NCI-H774 (cell line): ENCODE data around the gene RNF40.

Experiments
- DNase-seq: peaks from one replicate; lab custom pipeline; 2025; lab: John Stamatoyannopoulos, UW

RNF40 gene

GRCh38 chr16:30762991-30763725, 1.0 kb downstream of the RNF40 start:
- DNase-seq: no peak

DNA sequence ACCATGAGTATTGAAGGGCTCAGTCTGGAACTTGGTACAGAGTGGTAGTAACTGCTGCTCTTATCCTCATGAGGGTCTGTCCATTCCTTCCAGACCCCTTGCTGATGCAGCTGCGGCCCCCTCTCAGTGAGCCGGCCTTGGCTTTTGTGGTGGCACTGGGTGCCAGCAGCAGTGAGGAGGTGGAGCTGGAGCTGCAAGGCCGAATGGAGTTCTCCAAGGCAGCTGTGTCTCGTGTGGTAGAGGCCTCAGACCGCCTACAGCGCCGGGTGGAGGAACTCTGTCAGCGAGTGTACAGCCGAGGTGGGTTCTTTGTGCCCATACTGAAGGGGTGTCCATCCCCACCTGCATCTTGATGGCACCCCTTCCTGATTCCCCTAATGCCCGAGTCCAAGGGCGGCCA, 2.0 kb downstream of the RNF40 start:
- no peak for DNase-seq

DNA sequence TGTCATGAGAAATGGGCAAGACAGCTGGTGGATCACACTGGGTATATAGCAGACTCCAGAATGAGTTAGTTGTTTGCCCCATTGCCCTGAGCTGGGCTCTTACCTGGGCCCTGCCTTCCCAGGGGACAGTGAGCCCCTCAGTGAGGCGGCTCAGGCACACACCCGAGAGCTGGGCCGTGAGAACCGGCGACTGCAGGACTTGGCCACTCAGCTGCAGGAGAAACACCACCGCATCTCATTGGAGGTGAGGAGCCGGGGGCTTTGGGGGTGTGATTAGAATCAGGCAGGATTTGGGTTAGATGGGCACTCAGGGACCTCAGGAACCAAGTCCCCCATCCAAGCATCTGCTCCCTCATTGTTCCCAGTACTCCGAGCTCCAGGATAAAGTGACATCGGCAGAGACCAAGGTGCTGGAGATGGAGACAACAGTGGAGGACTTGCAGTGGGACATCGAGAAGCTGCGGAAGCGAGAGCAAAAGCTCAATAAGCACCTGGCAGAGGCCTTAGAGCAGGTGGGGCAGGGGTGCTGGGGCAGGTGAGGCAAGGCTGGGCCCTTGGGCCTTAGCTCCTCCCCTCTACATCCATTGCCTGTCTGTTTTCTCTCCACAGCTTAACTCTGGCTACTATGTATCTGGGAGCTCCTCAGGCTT, 2.8 kb downstream of the RNF40 start:
- DNase-seq: no peak

GRCh38 chr16:30766206-30766932, 4.2 kb downstream of the RNF40 start:
- no peak for DNase-seq

GRCh38 chr16:30766933-30767284, 4.8 kb downstream of the RNF40 start:
- no peak for DNase-seq

DNA sequence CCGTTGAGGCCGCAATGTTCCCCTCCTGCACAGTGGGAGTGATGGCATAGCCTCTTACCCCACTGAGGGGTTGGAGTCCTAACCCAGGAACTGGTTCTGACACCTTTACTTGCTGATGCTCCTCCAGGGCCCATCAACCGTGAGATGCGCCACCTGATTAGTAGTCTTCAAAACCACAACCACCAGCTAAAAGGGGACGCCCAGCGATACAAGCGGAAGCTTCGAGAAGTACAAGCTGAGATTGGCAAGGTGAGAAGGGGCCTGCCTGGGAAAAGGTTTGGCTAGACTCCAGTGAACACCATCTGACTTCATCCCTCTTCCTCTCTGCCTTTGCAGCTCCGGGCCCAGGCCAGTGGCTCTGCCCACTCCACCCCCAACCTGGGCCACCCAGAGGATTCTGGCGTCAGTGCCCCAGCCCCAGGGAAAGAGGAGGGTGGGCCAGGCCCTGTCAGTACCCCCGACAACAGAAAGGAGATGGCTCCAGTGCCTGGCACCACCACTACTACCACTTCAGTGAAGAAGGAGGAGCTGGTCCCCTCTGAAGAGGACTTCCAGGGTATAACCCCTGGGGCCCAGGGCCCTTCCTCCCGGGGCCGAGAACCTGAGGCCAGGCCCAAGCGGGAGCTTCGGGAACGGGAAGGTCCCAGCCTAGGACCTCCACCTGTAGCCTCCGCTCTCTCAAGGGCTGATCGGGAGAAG, 5.8 kb downstream of the RNF40 start:
- no peak for DNase-seq

- DNase-seq: no peak
Observed at GRCh38 chr16:30768583-30769181, 6.6 kb downstream of the RNF40 start.

DNA sequence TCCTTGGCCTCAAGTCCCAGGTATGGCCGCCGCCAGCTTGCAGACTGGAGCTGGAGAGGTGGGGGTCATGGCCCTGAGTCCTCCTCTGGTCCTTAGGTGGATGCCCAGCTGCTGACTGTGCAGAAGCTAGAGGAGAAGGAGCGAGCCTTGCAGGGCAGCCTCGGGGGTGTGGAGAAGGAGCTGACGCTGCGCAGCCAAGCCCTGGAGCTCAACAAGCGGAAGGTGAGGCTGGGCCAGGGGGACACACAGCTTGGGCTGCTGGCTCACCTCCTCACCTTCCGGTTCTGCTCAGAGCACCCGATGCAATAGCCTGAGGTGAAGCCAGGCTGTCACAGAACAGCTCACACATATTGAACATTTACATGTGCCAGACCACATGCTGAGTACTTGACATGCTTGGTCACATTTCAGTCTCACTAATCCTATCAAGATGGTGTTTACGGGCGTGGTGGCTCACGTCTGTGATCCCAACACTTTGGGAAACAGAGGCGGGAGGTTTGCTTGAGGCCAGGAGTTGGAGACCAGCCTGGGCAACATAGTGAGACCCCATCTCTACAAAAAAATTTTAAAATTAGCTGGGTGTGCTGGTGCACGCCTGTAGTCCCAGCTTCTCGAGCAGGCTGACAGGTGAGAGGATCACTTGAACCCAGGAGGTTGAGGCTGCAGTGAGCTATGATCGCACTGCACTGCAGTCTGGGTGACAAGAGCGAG, 7.4 kb downstream of the RNF40 start:
- no peak for DNase-seq

DNA sequence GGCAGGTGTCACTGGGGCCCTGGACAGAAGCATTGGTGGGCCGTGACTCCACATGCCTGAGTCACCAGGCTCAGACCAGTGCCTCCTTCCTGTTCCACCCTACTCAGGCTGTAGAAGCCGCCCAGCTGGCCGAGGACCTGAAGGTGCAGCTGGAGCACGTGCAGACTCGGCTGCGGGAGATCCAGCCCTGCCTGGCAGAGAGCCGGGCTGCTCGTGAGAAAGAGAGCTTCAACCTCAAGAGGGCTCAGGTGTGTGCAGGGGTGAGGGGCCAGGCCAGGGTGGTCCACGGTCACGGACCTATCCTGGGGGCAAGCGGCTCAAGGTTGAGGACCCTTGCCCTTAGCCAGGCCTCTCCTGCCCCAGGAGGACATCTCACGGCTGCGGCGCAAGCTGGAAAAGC, 9.6 kb downstream of the RNF40 start:
- no peak for DNase-seq

- no peak for DNase-seq
Observed at GRCh38 chr16:30773826-30774225, 11.7 kb downstream of the RNF40 start.

DNA sequence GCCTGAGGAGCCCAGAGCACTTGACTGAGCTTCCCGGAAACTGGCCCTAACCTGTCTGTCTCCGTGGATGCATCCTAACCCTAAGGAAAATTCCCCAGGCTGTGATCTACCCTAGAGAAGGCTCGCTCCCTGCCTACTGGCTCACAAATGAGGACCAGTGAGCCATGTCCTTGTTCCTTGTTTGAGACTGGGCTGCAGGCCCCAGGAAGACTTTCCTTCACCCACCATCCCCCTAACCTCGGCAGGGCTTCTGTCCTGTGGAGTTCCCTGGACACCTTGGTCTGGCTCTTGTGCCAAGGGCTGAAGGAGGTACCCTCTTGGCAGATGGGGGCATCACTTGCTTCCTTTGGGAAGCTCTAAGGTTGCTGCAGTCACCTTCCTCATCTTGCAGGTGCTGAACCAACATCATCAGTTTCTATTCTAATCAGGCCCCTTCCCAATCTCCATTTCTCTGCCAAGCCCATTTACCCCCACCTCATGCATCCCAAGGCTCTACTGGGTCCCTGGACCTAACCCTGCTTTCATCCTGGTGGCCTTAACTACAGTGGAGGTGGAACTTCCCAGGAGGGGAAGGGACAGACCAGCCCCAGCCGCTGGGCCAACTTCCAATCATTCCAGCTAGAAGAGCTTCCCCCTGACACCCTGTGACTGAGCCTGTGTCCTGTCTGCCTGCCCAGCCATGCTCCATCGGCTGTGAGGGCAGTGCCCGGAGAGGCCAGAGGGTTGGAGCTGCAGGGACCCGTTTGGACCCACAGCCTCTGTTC, 12.4 kb downstream of the RNF40 start:
- no peak for DNase-seq

DNA sequence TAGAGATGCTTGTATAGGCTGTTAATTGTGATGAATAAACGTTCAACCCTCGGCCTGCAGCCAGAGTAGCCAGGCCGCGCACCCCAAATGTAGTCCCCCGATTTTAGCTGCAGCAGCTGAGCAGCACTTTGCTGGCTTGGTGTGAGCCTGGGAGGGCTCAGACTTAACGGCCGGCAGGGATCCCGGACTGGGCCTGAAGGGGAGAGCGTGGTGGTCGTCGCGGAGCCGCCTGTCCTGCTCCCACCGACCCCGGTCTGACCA, 12.9 kb downstream of the RNF40 start:
- no peak for DNase-seq

DNA sequence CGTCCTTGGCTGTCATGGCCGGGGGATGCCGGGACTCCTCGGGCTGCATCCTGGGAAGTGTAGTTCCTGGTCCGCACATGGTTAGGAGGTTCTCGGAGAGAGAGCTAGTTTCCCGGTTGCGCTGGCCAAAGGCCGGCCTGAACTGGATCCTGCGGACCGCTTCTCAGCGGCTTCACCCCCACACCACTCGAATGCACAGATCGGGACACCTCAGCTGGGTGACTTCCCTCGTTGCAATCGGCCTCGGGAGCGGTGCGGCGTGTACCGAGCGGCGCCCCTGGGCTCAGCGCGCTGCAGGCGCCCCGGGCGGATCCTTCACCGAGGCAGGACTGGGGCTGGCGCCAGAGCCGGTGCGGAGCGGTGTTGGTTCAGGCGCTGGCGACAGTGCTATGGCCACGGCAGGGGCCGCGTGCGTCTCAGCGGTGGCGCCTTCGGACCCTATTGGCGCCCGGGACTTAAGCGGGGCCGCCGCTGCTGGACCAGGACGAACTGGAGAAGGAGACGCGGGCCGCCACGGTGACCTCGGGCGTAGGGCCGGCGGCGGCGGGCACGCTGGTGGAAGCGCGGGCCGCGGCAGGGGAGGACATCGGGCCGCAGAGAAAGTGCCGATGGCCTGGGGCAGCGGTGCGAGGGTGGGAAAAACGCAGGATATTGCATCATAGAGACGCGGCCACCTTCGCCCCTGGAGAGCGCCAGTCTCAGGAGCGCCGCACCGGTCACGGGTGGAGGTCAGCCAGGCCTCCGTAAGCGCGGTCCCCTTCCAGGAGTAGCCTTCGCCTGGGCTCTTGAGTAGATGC, 13.5 kb downstream of the RNF40 start:
- peak; percentile 68 for DNase-seq

DNA sequence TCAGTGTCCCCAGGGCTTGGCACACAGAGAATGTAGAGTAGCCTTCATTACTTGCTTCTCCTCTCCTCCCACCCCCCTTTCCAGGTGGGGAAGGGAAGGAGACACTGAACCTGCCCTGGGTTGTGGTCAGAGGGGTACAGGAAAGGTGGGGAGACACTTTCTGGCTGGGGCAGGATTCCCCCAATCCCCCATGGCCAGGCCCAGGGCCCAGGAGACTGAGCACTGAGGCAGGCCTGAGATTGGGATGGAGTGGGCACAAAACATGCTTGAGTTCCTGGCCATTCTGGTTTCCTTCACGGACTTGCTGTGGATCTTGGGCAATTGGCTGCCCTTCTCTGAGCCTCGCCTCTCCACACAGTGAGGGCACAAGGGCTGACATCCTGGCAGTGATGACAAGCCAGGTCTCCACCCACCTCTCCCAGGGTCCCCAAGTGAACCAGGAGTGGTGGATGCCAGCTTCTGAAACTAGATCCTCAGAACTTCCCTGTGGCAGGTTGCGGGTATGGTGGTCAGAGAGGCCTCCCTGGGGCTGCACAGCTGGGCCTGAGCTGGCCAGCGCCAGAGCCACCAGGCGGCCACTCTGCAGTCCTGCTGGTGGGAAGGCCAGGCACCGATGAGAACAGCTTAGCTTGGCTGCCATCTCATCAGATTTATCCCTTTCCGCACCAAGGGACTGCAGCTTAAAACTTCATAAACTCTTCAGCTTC, 15.6 kb downstream of the RNF40 start:
- DNase-seq: no peak

- DNase-seq: no peak
Observed at GRCh38 chr16:30778549-30779244, 16.6 kb downstream of the RNF40 start.

DNA sequence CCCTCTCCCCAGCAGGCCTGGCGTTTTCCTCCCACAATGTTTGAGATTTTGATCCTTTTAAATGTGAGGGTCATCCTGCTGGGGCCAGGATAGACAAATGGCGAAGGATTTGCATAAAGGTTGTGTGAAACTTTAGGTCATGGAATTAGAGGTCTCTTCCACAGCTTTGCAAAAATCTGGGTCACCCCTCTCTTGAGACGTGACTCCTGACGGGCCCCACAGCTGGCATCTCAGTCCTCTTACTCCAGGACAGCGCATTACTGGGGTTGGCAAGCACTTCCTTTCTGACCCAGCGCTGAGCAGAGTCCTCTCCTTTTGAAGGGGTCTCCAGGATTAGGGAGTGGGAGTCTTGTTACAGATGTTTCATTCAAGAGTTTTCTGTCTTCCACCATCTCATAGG, 17.5 kb downstream of the RNF40 start:
- DNase-seq: no peak

- DNase-seq: no peak
Observed at GRCh38 chr16:30780021-30780420, 17.9 kb downstream of the RNF40 start.

DNA sequence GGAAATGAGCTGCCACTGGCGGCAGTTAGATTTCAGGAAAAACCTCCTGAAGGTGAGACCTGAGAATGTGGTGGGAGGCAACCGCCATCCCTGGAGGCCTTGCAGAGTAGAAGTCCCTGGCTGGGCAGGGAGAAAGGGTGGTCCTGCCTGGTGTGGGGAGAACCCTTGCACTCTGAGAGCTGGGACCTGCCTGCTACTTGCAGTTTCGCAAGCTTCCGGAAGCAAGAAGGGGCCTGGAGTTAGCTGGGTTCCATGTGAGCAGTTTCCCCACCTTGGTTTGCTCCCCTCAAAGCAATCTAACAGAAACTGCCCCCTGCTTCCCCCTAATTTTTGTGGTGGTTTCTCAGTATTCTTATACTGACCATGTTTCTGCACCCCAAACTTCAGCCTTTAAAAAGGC, 18.4 kb downstream of the RNF40 start:
- DNase-seq: no peak
